HCEC 1CT (cell line): Measurements from ENCODE around the gene ZC3H10.
A peak's percentile ranks its signal among the peaks of the same experiment; 100 is the strongest.

Experiments
- DNase-seq: peaks from one replicate; pipeline ENCODE4 v3.0.0-alpha.2; 2017

ZC3H10 gene

DNA sequence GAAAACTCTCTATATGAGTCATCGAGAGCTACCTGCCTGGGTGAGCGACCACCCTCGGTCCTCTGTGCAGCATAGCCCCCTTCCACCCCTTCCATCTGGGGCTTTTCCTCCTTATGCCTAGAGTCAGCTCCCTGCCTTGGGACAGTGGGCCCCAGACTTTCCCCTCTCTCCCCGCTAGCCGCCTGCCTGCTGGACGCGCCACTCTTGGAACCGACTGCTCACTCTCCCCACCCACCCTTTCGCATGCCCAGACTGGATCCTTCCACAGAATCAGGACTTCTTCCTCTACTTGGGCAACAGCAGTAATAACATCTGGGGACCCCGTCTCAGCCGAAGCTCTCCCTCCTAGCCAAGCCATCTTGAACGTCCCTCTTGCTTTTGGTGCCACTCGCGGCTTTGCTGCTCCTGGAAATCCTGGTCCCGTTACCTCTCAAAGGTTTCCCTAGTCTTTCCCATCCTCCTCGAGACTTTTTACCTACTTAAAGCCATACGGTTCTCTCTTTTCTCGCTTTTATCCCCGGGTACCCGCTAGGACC lies 10.7 kb downstream of the ZC3H10 start:
- DNase-seq = peak; percentile 22

DNA sequence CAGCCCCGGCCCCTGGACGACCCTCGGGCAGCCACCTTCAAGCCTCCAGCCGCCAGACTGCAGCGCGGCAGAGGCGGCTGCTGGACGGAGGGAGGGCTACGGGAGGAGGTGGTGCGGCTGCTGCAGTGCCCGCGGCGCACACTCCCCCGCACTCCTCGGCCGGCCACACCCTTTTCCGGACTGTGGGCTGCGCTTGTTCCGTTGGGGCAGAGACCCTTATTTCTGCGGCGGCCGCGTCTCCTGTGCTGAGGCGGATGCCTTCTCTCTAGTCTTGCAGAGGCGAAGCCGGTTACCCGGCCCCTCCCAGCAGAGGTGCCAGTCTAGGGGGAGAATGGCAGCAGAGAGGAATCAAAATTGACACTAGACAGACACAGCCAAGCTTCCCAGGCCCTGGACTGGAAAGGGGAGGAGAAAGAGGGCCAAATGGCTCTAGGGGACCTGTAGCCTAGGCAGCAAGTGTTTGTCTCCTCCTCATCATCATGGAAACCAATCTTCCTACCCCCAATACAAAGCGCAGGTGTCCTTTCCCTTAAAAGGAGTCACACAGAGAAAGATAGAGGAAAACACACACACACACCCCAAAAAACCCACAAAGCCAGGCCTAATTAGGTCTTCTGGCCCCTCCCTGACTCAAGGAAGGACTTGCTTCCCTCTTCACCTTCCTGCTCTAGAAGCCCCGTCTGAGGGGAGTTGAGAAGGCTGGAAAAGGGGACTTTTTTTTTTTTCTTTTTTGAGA lies 11.3 kb downstream of the ZC3H10 start:
- DNase-seq = peak; percentile 26

DNA sequence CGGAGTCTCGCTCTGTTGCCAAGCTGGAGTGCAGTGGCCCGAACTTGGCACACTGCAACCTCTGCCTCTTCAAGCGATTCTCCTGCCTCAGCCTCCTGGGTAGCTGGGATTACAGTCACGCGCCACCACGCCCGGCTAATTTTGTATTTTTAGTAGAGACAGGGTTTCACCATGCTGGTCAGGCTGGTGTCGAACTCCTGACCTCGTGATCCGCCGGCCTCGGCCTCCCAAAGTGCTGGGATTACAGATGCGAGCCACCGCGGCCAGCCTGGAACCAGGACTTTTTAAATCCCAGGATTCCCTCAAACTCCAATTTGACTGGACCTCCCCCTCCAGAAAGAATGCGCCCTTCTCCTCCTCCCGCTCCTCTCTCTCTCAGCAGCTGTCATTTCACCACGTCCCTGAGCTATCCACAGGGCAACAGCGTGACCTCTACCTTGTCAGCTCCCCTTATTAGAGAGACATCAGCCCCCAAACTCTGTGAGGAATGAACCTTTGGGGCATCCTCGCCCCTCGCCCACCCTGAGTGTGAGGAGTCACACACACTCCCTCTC lies 12.0 kb downstream of the ZC3H10 start:
- DNase-seq = no peak

DNA sequence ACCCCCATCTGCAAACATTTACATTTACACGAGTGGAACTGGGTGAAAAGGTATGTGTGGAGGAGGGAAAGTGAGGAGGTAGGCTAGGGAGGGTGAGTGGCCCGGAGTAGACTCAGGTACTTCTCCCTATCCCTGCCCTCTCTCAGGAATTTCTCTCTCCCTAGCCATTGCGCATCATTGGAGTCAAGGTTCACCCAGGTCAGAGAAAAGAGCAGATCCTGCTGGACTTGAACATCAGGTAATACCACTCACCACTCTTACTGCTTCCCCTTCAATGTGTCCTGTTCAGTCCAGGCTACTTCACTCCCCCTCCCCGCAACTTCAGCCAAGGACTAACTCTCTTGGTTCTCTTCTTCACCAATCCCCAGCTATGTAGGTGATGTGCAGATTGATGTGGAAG lies 12.8 kb downstream of the ZC3H10 start:
- DNase-seq = no peak

DNA sequence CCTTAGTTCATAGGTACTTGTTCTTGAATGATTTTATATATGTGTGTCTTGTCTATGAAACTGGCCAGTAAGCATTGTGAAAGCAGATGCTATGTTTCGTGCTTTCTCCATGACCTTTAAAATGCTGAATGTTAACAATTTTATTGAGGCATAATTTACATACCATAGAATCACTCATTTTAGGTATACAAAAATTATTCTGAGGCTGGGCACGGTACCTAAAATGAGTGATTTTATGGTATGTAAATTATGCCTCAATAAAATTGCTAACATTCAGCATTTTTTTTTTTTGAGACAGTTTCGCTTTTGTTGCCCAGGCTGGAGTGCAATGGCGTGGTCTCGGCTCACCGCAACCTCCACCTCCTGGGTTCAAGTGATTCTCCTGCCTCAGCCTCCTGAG lies 16.8 kb downstream of the ZC3H10 start:
- no peak for DNase-seq

DNA sequence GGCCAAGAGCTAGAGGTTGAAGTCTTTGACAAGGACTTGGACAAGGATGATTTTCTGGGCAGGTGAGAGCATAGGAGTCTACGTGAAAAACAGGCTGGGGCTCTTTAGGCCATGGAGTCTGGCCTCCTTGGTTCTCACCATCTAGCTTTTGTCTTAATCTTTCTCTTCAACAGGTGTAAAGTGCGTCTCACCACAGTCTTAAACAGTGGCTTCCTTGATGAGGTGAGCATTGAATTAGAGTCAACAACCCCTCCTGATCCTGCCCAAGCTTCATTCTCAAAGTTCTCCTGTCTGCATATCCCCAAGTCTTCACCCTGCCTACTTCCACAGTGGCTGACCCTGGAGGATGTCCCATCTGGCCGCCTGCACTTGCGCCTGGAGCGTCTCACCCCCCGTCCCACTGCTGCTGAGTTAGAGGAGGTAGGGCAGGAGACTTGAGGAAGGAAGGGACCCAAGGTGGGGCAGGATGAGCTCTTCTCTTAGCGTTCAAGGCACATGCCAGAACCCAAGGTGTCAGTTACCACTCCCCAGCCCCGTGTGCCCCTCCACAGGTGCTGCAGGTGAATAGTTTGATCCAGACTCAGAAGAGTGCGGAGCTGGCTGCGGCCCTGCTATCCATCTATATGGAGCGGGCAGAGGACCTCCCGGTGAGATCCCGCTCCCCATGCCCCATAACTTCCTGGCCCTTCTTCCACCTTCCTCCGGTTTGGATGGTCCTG lies 19.9 kb downstream of the ZC3H10 start:
- DNase-seq = no peak

DNA sequence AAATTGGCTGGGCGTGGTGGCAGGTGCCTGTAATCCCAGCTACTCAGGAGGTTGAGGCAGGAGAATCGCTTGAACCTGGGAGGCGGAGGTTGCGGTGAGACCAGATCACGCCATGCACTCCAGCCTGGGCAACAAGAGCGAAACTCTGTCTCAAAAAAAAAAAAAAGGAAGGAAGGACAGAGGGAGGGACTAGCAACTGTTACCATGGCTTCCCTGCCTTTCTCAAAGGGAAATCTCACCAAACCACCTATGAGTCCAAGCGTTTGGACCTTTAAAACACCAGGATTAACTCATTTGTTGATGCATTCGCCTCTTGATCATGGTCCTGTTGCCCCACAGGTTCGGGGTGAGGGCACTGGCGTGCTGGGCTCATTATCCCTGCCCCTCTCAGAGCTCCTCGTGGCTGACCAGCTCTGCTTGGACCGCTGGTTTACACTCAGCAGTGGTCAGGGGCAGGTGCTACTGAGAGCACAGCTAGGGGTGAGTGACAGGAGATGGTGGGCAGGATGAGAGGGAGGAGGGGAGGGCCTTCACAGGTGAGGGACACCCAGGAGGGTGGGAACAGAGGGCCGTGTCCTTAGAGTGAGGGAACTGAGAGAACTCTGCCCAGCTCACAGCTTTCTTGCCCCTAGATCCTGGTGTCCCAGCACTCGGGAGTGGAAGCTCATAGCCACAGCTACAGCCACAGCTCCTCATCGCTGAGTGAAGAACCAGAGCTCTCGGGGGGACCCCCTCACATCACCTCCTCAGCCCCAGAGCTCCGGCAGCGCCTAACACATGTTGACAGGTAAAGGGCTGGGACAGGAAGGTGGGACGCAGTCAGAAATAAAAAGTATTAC lies 24.1 kb downstream of the ZC3H10 start:
- DNase-seq = no peak

DNA sequence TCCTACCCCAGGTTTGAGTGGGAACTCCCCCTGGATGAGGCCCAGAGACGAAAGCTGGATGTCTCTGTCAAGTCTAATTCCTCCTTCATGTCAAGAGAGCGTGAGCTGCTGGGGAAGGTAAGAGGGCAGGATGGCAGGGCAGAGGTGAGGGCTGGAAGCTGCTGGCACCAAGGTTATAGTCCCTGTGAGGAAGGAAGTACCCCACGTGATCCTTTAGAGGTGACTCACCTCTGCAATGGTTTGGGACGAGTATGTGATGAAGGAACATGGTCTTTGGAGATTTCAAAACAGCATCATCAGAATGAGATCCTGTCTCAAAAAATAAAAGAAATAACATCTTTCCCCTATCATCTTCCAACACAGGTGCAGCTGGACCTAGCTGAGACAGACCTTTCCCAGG lies 25.2 kb downstream of the ZC3H10 start:
- DNase-seq = no peak

DNA sequence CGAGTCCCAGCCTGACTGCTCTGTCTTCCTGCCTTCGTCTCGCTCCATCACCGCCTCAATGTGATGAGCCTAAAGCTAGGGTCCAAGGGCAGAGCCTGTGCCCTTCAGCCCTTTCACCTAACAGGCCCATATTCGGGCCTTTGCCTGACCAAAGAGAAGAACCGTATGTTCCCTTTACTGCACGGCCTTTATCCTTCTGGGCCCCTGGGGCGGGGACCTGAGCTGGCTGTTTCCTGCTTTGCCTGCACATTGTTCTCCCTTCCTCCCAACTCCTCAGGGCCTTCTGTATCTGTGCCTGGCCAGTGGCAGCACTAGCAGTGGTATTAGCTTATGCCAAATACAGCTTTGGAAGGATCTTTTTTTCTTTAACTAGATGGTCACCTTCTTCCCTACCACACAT lies 25.8 kb downstream of the ZC3H10 start:
- DNase-seq = no peak

DNA sequence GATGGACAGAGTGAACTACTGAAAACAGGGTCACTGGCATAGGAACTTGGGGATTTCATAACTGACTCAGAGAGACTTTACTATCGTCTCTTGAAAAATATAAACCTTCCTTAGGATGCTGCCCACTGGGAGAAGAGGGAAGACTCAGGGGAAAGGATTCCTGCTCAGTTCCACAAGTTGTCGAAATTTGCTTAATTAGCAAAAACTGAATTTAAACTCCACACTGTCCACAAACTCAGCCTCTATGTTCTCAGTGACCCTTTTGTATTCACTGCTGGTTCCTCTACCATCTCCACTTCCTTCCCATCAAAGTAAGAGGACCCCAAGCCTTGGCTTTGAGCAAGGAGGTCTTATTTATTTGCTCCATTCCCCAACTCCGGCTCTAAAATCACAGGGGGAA lies 27.2 kb downstream of the ZC3H10 start:
- no peak for DNase-seq

DNA sequence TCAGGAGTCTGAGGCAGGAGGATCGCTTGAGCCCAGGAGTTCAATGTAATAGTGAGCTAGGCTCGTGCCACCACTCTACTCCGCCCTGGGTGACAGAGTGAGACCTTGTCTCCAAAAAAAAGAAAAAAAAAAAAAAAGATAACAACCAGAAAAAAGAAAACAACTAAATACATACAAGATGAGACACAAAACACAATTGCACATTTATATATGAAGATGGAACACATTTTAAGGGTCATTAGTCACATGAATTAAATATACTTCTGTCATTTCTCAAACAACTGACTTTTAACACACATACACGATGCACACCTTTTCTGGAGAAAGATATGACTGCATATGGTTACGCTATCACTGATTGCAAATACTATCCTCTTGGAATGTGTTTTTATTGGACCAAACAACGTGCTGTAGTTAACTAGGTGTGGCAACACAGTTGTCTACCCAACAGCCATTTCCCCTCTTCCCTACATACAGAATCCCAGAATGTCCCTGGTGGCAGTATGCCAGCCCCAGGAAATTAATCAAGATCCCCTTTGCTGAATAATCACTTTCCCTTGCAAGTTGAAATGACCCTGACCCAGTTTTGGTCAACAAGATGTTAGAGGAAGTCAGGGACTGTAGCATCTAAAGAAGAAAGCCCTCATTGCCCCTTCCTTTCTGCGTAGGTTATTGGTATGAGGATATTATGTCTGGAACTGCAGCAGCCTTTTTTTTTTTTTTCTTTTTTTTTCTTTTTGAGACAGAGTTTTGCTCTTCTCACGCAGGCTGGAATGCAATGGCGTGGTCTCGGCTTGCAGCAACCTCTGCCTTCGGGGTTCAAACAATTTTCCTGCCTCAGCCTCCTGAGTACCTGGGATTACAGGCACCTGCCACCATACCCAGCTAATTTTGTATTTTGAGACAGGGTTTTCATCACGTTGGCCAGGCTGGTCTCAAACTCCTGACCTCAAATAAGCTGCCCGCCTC lies 28.7 kb downstream of the ZC3H10 start:
- DNase-seq = no peak

DNA sequence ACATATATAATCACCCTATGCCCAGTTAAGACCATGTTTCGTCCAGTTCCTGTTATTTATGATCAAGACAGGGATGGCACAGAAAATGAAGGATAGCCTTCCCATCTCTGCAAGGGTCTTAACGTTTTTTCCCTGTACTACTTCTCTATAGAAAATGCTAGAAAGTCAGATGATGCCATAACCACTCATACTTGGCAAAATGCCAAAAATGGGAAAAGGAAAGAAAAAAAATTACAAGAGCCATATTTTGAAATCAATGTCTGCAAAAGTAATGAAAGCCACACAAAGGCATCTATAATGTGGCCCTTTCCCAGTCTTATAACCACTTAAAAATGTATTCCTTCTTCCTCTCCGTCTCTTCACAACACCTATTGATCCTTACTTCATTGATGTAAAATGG lies 32.5 kb downstream of the ZC3H10 start:
- no peak for DNase-seq

DNA sequence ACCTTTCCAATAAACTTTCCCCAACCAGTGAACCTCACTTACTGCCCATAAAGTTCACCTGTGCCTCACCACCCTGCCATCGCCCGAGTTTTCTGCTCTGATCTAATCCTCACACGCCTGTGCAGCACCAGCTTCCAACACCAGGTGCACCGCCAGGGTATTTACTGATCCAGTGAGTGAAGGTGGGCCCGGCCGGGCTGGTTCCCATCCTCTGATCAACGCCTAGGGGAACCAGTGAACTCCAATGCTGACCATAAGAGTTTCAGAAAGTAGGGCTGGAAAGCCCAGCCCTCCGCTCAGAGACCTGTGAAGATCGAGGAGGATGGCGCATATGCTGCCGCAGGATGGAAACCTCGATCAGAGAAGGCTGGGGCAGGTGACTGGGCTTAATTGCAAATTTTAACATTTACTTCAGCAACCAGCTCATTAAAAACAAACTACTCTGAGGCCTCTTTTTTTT lies 33.6 kb downstream of the ZC3H10 start:
- DNase-seq = no peak

DNA sequence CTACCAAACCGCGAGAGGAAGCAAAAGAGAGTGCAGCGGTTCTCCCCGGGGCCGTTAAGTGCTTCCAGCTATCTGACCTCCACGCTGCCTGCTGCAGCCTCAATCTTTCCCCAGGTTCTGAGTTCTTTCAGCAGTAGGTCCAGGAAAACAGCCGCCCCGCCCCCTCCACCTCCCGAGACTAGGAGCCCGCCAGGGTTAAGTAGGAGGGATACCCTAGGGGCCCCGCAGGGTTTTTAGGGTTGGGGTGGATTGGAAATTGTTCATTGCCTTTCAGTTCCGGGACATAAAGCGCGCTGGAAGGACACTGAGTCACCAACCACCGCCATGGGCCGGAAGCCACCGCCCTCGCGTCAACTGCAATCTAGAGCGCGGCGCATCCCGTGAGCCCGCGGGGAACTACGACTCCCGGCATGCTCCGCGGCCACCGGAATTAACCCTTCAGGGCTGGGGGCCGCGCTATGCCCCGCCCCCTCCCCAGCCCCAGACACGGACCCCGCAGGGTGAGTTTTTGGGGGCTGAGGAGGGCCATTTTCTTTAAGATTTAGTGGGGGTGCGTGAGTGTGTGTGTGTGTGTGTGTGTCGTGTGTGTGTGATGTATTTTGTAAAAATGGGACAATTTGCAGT lies 34.2 kb downstream of the ZC3H10 start, which contains the start of gene MYL6B:
Gene MYL6B, plus strand, starts transcription at position 456 of the 624 bp plus-strand sequence. CDS start 1,332 bp downstream, outside the sequence.
- DNase-seq = peak; percentile 93

DNA sequence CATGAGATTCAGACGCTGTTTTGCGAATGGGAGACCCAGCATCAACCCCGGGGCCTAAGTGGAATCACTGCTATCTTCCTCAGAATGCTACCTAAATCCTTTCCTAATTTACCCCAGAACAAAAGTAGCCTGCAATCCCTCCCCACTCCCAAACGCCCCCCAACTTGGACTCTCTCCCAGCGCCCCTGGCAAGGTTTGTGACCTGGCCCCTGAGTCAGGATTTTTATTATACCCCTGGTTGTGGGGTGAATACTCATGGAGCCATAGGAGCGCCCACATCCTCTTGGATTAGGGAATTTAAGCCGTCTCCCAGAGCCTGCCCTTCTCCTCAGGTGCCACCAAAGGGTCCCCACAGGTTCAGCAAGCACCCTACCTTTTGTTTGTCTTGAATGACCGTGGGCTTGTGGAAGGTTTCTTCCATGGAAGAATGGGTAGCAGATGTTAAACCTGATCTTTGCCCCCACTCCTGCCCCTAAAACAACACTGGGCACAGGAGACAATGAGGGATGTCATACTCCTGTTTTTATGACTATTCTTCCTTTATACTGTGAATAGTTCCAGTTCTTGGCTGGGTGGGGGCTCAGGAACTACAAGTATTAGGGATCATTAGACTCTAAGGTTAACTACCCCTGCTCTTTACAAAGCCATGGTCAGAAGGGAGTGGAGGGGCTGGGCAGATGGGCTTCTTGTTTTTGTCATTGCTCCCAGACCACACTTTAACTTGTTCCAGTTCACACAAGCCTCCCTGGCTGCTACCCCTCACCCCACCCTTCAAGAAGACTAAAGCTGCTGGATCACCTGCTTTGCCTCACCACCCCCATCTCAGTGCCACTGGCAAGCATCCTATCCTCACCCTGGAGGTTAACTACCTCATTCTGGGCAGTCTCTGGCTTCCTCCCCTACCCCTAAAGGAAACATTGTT lies 35.0 kb downstream of the ZC3H10 start:
- DNase-seq = no peak

DNA sequence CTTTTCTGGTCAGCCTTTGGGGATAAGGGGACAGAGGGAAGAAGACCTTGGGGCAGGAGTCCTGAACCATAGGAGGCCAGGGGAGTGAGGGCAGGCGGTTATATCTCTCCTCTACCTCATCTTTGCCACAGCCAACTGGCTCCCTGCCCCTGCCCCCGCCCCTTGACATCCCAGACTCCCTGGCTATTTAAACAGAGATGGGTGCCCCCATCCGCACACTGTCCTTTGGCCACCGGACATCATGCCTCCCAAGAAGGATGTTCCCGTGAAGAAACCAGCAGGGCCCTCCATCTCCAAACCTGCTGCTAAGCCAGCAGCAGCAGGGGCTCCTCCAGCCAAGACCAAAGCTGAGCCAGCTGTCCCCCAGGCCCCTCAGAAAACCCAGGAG lies 35.6 kb downstream of the ZC3H10 start:
- no peak for DNase-seq

DNA sequence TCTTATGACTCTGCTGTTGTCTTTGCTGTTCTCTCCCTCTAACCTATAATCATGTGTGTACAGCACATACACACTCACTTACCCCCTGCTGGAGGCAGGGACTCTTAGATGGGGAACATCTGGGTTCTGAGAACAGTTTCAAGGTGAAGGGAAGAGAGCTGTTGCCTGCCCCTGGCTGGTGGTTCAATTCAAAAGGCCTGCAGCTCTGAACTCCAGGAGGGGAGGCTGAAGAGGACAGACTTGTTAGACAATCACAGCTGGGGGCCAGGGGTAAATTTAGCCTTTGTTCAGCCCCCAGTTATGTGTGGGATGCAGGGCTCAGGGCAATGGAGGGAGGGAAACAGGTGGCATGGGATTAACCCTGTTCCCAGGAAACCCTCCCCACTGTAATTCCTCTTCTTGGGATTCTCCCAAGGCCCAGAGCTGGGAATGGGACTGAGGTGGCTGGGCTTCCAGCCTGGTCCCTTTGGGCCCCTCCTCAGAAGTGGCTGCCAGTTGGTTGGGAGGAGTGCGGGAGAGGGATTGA lies 36.2 kb downstream of the ZC3H10 start:
- DNase-seq = no peak

DNA sequence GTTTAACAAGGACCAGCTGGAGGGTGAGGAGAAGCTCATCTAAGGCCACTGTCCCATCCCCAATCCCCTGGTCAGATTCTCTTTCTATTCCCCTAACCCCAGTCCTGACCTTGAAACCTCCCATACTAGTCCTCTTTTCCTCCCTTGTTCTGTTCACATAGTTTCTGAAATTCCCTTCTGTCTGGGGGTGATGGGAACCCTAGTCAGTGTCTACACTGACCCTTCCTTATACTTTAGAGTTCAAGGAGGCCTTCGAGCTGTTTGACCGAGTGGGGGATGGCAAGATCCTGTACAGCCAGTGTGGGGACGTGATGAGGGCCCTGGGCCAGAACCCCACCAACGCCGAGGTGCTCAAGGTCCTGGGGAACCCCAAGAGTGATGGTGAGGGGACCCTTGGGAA lies 36.8 kb downstream of the ZC3H10 start:
- no peak for DNase-seq

DNA sequence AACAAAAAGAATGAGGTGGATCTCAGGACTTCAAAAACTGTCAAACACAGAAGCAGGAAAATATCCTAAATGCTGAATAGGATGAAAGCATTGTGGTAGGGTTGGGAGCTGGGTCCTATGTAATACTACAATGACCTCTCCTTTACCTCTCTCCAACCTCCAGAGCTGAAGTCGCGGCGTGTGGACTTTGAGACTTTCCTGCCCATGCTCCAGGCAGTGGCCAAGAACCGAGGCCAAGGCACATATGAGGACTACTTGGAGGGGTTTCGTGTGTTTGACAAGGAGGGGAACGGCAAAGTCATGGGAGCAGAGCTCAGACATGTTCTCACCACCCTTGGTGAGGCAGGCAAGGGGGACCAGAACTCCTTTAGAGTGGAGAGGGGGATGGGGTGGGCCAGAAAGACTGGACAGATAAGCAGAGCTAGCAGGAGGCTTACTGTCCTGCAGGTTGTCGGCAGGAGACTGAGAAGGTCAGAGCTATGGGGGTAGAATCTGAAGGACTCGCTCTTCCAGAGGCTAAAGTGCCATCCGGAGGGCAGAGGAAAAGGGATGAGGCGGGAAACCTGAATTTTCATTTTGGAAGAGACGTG lies 37.3 kb downstream of the ZC3H10 start:
- DNase-seq = no peak
